Activated naive CD4-positive, alpha-beta T cell (primary cell): ENCODE data around the gene TTC28.

Source experiments
- DNase-seq, 4 experiments: peaks; one replicate each; lab custom pipeline; 2025; lab: John Stamatoyannopoulos, UW

The TTC28 gene

DNA sequence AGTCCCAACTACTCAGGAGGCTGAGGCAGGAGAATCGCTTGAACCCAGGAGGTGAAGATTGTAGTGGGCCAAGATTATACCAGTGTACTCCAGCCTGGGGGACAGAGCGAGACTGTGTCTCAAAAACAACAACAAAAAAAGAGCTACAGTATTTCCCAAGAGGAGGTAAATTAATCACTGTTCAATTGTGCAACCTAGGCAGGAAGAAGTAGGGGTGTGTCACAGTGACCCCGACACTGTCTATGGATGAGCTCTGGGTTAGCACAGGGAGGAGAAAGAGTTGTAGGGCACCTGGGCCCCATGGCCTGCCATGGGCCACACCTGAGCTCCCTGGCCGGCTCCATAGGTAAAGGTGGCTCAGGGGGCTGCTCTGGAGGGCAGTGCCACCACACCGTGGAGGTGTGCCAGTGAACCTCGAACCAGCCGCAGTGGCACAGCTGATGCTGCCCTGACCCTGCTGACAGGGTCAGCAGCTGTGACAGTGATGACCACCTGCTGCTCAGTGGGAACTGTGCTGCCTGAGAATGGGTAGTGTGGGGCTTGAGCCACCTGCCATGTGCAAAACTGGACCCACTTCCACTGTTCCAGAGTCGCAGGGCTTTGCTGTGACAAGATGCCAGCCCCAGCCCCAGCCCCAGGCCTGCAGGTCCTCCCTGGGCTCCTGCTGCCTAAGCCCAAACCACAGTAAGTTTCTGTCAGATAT lies 676.6 kb downstream of the TTC28 start:
- DNase-seq = no peak

DNA sequence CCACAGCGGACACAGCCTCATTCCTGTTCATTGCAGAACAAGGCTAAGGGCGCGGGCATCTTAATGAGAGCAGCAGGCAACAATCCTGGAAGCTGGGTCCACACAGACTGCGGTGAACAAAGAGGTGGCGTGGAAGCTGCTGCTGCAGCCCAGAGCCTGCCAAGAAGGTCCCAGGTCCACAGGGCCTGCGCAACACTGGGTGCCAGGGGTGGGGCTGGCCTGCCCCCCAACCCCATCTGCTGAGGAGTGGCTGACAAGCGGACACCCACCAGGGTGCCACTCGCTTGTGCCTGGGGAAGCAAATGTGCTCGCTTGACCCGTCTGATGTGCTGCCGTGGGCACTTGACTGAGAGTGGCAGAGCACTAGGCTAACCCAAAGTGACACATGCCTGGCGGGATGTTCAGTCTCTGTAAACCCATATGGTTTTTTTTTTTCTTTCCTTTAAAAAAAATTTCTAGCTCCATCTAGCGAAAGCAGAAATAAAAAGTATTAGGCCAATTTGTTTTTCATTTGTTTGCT lies 677.4 kb downstream of the TTC28 start:
- no peak for DNase-seq

DNA sequence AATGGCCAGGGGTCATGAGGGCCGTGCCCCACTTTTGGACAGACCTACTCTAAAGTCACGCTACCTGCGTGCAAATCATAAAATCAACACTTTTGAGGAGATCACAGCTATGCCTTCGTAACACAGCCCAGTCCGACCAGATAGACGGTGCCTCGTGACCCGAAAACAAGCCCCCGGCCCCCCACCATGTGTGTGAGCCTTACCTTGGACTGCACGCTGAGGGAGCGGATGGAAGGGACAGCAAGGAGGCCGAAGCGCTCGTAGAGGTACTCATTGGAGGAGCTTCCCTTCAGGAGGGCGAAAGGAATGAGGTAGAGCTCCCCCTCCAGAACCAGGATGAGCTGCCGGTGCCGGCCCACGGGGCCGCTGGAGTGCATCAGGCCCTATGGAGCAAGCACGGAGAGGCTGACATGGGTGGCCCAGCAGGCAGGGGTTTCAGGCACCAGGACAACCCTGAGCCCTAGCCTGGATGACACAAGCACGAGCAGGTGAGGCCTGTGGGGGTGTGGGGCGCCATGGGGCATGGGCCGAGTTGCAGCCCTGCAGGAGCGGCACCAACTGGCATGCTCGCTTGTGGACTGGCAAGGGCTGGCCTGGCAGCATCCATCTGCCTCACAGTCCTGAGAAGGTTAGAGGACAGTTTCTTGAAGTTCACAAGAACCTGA lies 678.3 kb downstream of the TTC28 start:
- DNase-seq = no peak

DNA sequence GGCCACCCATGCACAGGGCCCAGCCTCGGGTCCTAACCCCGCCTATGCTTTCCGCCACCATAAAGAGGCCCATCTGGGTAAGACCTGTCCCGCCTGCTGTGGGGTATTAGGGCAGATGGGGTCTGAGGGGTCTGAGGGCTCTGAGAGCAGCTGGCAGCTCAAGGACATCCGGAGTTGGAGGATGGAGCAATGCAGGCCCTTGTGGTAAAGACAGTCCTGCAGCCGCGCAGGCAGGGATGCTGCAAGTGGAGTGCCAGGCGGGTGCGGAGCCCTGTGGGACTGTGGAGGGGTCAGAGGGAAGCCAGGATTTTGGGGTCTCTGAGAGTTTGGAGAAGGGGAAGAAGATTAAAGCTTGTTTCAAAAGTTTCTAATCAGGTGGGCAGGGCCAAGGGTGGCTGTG lies 679.3 kb downstream of the TTC28 start:
- no peak for DNase-seq

DNA sequence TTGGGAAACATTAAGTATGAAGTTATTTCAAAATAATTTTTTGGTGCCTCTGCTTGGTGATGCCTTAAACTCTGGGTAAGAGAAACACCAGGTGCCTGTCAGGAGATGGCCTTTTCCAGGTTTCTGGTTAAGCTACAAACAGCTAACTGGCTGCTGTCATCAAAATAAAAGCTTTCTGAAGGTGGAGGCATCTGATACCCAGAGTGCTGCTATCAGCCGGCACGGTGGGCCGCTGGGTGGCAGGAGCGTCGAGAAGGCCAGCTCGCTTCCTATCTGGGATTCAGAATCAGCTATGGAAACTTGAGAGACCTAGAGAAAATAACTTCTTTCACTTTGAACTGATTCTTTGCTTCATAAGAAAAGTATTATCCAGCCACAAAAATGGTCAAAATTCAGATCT lies 679.8 kb downstream of the TTC28 start:
- DNase-seq = no peak

DNA sequence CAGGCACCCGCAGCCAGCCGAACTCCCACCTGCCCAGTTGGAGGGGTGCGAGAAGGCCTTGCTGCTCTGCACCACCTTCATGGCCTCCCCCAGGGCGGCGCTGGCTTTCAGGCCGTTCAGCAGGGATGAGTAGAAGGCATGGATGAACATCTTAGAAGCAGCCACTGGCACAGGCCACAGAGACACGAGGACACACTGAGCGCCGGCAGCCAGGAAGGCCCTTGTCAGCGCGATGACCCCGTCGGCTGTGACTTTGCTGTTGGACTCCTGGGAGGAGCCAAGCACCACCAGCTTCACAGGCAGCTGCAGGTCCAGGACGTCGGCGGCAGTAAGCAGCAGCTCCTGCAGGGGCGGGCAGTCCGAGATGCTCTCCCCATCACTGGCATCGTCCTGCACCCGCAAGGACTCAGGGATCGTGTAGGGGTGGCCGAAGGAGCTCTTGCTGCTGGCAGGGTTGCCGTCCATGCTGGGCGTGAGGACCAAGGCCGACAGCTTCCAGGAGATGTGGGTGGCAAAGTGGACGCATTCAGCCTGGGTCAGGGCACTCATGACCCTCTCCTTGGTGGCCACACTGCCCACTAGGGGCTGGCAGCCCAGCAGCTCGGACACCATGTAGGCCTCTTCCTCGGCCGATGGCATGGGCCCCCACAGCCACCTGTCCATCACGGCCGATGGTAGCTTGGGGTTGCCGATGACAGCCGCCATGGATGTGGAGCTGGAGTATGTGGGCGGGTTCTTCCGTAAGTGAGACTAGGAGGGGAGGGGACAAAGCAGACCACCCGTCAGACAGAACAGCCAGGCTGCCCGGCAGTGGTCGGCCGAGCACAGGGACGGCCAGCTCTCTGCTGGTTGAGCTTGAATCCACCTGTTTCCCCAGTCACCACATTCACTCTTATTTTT lies 680.9 kb downstream of the TTC28 start:
- DNase-seq = no peak

DNA sequence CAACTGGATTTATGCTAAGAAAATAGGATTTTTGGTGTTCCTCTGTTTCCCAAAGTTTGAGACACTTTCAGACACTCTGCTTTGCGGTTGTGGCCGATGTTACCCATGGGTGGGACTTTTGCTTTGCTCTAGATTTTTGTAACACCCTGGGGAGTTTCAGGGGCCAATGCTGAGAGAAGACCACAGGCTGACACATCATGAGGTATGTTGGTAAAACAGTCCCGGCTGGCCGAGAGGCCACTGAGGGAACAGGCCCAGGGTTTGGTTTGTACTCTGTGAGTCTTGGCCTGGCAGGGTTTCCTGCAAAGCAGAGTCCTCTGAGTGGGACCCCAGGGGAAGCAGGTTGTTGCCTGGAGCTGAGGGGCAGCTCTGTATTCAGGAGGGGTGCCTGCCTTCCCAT lies 682.1 kb downstream of the TTC28 start:
- no peak for DNase-seq

DNA sequence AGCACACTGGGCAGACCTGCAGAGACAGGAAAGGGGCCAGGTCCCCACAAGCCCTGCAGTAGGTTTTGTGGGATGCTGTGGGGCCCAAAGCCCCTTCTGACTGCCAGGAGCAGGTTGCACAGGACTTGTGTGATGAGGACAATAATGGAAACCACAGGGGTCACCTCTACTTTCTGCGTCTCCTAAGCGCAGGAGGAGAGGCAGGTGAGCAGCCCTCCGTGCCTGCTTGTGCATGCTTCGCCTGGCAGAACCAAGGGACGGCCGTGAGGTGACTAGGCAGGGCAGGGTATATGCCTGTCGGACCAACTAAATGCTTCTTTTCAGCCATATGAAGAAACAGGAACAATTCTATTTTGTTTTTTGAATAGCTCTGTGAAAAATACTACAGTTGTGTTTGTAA lies 682.7 kb downstream of the TTC28 start:
- DNase-seq = no peak

DNA sequence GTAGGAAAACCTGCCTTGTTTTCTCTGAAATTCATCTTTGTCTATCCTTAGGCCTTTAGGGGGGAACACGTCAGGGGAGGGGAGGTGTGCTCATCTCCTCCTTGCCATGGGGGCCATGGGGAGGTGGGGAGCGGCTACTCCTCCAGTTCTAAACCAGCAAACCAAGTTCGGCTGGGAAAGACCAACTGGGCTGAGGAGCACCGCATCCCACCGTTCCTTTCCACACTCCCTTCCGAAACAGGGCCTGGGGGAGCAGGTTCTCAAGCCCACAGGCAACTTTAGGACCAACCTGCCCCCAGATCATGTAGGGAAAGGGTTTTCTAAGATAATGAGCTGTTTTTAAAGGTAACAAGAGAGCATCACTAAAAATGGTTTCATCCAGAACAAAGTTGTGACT lies 683.1 kb downstream of the TTC28 start:
- DNase-seq = no peak

DNA sequence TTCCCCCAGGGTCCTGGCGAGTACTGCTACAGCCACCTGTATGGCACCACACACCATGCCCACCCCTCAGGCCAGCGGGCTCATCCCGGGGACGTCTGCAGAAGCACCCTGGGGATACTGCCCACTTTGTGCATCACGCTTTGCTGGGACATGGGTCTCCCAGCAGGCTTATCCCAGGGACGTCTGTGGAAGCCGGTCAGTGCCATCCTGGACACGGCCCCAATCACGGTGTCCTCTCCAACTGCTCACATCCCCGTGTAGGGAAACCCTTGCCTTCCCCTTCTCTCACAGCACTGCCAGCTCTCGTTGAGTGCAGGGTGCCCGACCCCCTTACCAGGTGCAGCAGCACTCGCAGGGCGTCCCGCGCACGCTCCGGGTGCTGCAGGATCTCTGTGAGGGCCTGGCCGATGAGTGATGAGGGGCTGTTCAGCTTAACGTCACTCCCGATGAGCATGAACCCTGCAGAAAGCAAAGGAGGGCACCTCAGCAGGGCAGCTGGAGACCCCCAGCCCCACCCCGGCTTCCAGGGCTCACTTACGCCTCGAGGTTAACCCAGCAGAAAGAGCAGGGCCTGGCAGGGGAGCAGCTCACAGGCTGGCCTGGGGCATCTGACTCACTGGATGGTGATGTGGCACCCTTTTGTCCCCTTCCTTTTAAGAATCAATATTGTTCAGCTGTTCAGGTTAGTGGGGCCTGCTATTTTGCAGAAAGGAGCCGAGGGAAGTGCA lies 683.7 kb downstream of the TTC28 start:
- DNase-seq = no peak

DNA sequence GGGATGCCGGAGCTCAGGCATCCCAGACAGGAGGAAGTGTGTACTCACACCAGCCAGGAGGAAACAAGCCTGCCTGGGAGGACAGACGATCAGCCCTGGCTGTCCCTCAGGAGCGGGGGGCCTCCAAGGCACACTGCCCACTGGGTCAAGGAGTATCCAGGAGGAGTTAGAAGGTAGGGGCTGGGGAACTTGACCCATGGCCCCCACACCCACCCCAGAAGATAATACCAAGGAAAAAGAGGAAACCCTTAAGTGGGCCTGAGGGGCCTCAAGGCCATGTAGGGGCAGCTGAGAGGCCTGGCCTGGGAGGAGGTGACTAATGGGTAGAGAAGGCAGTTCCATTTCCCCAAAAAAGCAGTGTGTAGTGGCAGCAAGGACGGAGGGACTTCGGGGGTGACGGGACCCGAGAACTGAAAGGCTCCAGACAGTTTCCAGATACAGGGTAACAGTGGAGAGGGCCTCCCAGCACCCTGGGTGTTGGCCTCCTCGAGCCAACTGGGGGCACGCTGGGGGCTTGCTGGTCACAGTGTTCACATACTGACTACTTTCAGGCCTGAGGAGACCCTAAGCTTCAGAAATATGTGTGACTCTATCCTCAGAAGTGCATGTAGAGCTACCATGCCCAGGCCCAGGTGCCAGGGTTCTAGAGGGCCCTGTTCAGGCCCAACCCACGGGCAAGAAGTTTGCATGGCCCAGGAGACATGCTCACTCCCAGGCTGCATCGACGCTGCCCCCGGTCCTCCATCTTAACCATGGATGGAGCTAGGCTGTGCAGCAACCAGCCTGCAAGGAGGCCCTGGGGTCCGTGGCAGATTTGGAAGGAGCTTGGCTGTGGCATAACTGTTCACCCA lies 684.9 kb downstream of the TTC28 start:
- no peak for DNase-seq

DNA sequence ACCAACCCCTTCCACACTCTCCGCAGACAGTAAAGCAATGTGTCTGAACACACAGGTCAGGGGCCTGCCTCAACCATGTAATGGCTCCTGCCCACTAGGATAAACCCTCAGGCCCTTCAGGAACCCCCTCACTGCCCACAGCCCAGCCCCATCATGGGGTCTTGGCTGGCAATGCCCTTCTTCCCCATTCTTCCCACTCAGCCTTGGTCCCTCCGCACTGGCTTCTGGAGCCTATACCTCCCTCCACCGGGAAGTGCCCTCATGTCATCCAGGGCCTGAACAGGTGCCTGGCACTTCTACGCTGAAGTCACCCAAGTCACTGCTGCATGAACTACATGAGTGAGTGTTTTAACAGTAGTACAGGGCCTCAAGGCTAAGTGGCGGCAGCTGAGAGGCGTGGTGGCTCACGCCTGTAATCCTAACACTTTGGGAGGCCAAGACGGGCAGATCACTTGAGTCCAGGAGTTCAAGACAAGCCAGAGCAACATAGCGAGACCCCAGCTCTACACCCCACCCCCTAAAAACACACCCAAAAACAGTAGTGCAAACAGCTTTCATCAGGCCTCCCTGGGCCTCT lies 685.8 kb downstream of the TTC28 start:
- DNase-seq = no peak

DNA sequence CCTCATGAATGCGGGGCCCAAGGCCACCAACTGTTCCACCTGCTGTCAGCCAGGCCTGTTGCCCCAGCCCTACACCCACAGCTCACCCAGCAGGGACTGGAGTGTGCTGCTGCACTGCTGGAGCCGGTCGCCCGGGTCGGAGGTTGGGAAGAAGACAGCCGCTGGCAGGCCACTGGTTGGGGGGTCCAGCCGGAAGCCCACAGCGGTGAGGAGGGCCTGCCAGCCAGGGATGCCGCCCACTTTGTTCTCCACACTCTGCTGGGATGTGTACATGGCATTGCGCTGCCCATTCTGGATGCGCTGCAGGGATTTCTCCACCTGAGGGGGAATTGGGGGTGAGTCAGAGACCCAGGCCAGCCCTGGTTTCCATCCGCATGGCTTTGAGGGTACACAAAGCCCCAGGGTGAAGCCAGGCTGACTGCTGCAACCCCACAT lies 686.4 kb downstream of the TTC28 start:
- no peak for DNase-seq

DNA sequence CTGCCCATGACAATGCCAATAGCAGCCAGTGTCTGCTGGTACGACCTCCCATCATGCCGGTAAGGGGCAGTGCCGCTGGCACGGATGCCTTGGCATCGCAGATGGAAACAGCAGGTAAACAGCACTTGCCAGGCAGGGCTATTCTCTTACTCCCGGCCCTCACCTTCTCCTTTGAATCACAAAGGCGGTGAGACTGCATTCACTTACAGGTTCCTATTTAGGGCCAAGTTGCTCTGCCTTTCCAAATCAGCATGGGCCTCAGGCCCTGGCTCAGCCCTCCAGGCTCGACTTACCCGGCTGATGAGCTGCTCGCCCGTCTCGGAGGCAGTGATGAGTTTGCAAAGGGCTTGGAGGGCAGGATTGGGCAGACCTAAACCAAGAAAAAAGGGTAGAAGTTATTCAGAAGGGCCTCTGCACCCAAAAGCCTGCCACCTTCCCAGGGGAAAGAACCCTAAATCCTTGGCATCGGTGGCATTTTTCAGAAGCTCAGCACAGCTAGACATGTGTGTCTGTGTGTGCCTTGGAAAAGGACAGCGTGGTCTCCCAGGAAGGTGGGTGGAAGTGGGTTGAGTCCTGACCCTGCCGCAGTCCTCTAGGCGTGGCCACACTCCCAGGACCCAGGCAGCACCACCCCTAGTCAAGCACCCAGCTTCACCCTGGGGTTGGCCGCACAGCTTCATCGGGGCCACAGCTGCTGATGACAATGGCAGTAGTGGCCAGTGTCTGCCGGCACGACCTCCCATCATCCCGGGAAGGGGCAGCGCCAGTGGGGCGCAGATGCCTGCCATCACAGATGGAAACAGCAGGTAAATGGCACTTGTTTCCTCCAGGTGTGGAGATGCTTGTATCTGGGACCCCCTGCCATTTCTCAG lies 687.1 kb downstream of the TTC28 start:
- no peak for DNase-seq

DNA sequence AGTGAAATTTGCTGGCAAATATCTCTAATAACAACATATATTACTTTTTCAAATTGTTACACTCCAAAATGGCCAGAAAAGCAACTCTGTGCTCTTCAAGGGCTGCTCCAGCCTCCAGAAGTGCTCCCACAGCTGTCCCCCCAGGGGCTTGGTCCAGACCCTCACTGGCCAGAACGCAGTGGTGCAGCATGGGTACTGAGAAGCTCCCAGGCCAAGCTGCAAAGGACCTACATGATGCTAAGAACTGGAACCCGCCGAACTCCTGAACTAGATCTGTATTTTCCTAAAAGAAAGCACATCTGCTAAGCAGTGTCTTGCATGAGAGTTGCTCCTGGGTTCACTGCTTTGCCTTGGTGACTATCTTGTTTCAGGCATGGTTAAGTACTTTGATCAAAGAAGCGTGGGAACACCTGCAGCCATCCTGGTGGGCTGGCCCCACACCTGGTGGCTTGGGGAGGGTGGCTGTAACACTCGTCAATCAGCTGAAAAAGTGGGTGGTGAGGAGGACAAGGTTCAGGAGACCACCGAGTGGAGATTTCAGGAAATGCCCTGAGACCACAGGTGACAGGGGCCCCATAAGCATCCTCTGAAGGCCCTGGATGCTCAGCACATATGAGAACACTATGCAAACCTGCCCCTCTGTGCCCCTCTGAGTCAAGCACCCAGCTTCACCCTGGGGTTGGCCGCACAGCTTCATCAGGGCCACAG lies 687.9 kb downstream of the TTC28 start:
- DNase-seq = no peak

DNA sequence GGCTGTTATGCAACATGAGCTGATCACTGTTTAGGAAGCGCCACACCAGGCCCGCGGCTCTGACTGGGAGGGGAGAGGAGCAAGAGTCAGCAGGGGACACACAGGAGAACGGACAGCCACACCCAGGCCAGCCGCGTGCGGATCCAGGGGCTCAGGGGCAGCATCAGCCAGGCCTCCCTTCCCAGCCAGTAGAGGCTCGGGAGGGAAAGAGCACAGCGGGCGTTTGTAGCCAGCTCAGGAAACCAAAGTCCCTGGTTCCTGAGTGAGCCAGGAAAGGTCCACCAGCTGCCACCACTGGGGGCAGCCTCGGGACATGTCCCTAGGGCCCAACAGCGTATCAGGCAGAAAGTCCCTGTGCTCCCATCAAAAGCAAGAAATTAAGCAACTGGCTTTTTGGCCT lies 688.8 kb downstream of the TTC28 start:
- DNase-seq = no peak

DNA sequence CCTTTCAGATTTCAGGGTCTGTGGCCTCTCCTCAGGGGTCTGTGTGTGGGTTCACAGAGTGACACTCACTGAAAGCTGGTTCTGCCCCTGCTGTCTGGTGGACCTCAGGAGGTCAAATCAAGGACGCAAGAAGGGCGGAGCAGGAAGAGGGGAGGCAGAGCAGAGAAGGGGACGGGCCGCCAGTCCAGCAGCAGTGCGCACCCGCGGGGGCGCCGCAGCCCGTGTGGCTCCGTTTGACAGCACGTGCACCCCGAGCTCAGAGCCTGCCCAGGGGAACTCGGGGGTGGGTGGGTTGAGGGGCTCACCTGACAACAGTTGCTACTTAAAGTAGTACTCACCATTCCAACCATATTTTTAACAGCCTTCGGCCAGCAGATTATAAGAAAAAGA lies 689.2 kb downstream of the TTC28 start:
- DNase-seq = no peak

DNA sequence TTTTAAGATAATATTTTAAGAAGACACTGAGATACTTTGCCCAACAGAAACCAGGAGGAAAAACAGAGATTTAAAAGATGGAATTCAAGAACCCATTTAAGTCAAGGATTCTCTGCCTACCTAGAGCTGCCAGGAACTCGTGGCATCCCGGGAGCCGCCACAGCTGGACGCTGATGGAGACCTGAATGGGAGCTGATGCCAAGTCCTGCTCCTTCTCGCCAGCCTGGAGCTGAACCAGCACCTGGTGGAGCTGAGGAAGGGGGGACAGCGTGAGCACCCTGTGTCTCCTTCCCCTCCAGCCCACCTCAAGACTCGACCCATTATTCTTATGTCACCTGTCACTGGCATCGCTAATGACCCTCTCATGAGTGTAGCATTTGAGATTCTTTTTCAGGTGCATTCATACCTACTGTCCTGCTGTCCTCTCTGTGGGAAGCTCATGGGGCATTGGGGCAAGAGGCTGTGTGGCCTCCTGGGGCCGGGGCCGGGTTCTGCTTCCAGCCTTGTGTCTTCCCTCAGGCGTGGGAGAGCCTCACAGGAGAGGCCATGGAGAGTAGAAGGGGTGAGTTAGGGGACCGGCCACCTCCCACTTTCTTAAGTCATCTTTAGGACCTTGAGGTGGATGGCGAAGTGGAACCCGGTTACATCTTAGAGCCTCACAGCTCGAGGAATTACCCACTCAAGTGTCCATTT lies 689.7 kb downstream of the TTC28 start:
- no peak for DNase-seq
